ENCODE data around the gene ZNF678. TPM values are rescaled to one million over a fixed set of nuclear protein-coding genes. Genes with fewer than 3 reads are reported as not detected.
A peak's percentile ranks its signal among the peaks of the same experiment; 100 is the strongest.
"Not testable (repeated sequence)": the region's sequence is repeated elsewhere in the genome, so short reads cannot be mapped to it uniquely, and the experiment has no call there.

The ZNF678 gene
- total RNA-seq, 1 experiment from 2014 or later, result 7.0 TPM

- BruUV-seq (replicated peaks), result no TSS peak
- peaks cover 3% of the 10 kb centered on the region for H3K9me3 Mint-ChIP-seq (ENCODE audit: low read depth, unreplicated experiment)
- H3K4me1 Mint-ChIP-seq (ENCODE audit: low read depth, unreplicated experiment), result no peaks in the 10 kb centered on the region
- no peaks in the 10 kb centered on the region for H3K36me3 Mint-ChIP-seq (ENCODE audit: insufficient read depth, unreplicated experiment)
- intact Hi-C loops (cut with micrococcal nuclease; ENCODE audit: unreplicated experiment), result no loop called here
- no peak for TF ChIP-seq CTCF (IDR thresholded peaks at IDR 0.05; ENCODE audit: unreplicated experiment)
- no peak overlapping the region for H3K27ac Mint-ChIP-seq (ENCODE audit: unreplicated experiment)
- no peak for DNase-seq
- H3K27me3 Mint-ChIP-seq (ENCODE audit: unreplicated experiment), result no peaks in the 10 kb centered on the region
- no peak overlapping the region for H3K4me3 Mint-ChIP-seq (ENCODE audit: low read depth, unreplicated experiment)
- CTCF ChIA-PET, result no interaction called here
Observed at GRCh38 chr1:227587968-227588367, 24.6 kb downstream of the ZNF678 start.

- intact Hi-C loops (cut with micrococcal nuclease; ENCODE audit: unreplicated experiment); BruUV-seq (replicated peaks); H3K27ac Mint-ChIP-seq (ENCODE audit: unreplicated experiment); H3K4me3 Mint-ChIP-seq (ENCODE audit: low read depth, unreplicated experiment); H3K27me3 Mint-ChIP-seq (ENCODE audit: unreplicated experiment); H3K4me1 Mint-ChIP-seq (ENCODE audit: low read depth, unreplicated experiment); H3K9me3 Mint-ChIP-seq (ENCODE audit: low read depth, unreplicated experiment); DNase-seq; H3K36me3 Mint-ChIP-seq (ENCODE audit: insufficient read depth, unreplicated experiment): not testable (repeated sequence)
- CTCF ChIA-PET, result interaction anchor here (0.8 kb wide), 1 partner anchor 18 kb away, joined by 3 read pairs; no protein-coding TSS in a partner anchor
Observed at GRCh38 chr1:227588769-227589168, 25.4 kb downstream of the ZNF678 start.

GRCh38 chr1:227589777-227590176 lies 26.4 kb downstream of the ZNF678 start:
- H3K9me3 Mint-ChIP-seq (ENCODE audit: low read depth, unreplicated experiment); H3K27me3 Mint-ChIP-seq (ENCODE audit: unreplicated experiment); H3K27ac Mint-ChIP-seq (ENCODE audit: unreplicated experiment); BruUV-seq (replicated peaks); CTCF ChIA-PET; H3K4me1 Mint-ChIP-seq (ENCODE audit: low read depth, unreplicated experiment); intact Hi-C loops (cut with micrococcal nuclease; ENCODE audit: unreplicated experiment); DNase-seq; H3K4me3 Mint-ChIP-seq (ENCODE audit: low read depth, unreplicated experiment); H3K36me3 Mint-ChIP-seq (ENCODE audit: insufficient read depth, unreplicated experiment): not testable (repeated sequence)

- BruUV-seq (replicated peaks); DNase-seq; H3K36me3 Mint-ChIP-seq (ENCODE audit: insufficient read depth, unreplicated experiment); H3K27me3 Mint-ChIP-seq (ENCODE audit: unreplicated experiment); H3K27ac Mint-ChIP-seq (ENCODE audit: unreplicated experiment); intact Hi-C loops (cut with micrococcal nuclease; ENCODE audit: unreplicated experiment); CTCF ChIA-PET: not testable (repeated sequence)
- Mint-ChIP-seq H3K4me1 (ENCODE audit: low read depth, unreplicated experiment) (peaks cover 18% of the 10 kb centered on the region), H3K9me3 (ENCODE audit: low read depth, unreplicated experiment) (peaks cover 24% of the 10 kb centered on the region), H3K4me3 (ENCODE audit: low read depth, unreplicated experiment) (peak overlapping the region; percentile 56)
Observed at GRCh38 chr1:227596222-227596621, 32.9 kb downstream of the ZNF678 start.

GRCh38 chr1:227603327-227603726 lies 40.0 kb downstream of the ZNF678 start:
- intact Hi-C loops (cut with micrococcal nuclease; ENCODE audit: unreplicated experiment), result no loop called here
- no peak for DNase-seq
- Mint-ChIP-seq H3K36me3 (ENCODE audit: insufficient read depth, unreplicated experiment) (no peaks in the 10 kb centered on the region), H3K9me3 (ENCODE audit: low read depth, unreplicated experiment) (peaks cover 16% of the 10 kb centered on the region), H3K4me1 (ENCODE audit: low read depth, unreplicated experiment) (peaks cover 11% of the 10 kb centered on the region), H3K4me3 (ENCODE audit: low read depth, unreplicated experiment) (no peak overlapping the region), H3K27ac (ENCODE audit: unreplicated experiment) (no peak overlapping the region), H3K27me3 (ENCODE audit: unreplicated experiment) (no peaks in the 10 kb centered on the region)
- TF ChIP-seq CTCF (IDR thresholded peaks at IDR 0.05; ENCODE audit: unreplicated experiment), result no peak
- CTCF ChIA-PET, result no interaction called here
- no TSS peak for BruUV-seq (replicated peaks)

GRCh38 chr1:227604446-227604845 lies 41.1 kb downstream of the ZNF678 start:
- no TSS peak for BruUV-seq (replicated peaks)
- DNase-seq, result no peak
- Mint-ChIP-seq H3K27ac (ENCODE audit: unreplicated experiment) (no peak overlapping the region), H3K4me3 (ENCODE audit: low read depth, unreplicated experiment) (no peak overlapping the region), H3K36me3 (ENCODE audit: insufficient read depth, unreplicated experiment) (no peaks in the 10 kb centered on the region), H3K27me3 (ENCODE audit: unreplicated experiment) (no peaks in the 10 kb centered on the region), H3K9me3 (ENCODE audit: low read depth, unreplicated experiment) (peaks cover 9% of the 10 kb centered on the region), H3K4me1 (ENCODE audit: low read depth, unreplicated experiment) (peaks cover 11% of the 10 kb centered on the region)
- CTCF ChIA-PET, result no interaction called here
- intact Hi-C loops (cut with micrococcal nuclease; ENCODE audit: unreplicated experiment), result no loop called here
- TF ChIP-seq CTCF (IDR thresholded peaks at IDR 0.05; ENCODE audit: unreplicated experiment), result no peak

GRCh38 chr1:227606271-227606670 lies 42.9 kb downstream of the ZNF678 start:
- H3K36me3 Mint-ChIP-seq (ENCODE audit: insufficient read depth, unreplicated experiment); intact Hi-C loops (cut with micrococcal nuclease; ENCODE audit: unreplicated experiment); H3K27me3 Mint-ChIP-seq (ENCODE audit: unreplicated experiment); H3K9me3 Mint-ChIP-seq (ENCODE audit: low read depth, unreplicated experiment); CTCF ChIA-PET; BruUV-seq (replicated peaks): not testable (repeated sequence)
- H3K4me3 Mint-ChIP-seq (ENCODE audit: low read depth, unreplicated experiment), result peak overlapping the region; percentile 53
- H3K4me1 Mint-ChIP-seq (ENCODE audit: low read depth, unreplicated experiment), result peaks cover 11% of the 10 kb centered on the region
- H3K27ac Mint-ChIP-seq (ENCODE audit: unreplicated experiment), result peak overlapping the region; percentile 64
- peak; percentile 12 for DNase-seq
